GOT3 (cell line): ENCODE results near the gene RPLP2.

Source experiments
- DNase-seq: peaks from one replicate; lab custom pipeline; 2025; ENCODE audit warnings: mixed read lengths; lab: John Stamatoyannopoulos, UW

Gene RPLP2

GRCh38 chr11:850775-851763, 41.3 kb downstream of the RPLP2 start:
- no peak for DNase-seq

- no peak for DNase-seq
These were observed 43.0 kb downstream of the RPLP2 start for GRCh38 chr11:852762-853161.

DNA sequence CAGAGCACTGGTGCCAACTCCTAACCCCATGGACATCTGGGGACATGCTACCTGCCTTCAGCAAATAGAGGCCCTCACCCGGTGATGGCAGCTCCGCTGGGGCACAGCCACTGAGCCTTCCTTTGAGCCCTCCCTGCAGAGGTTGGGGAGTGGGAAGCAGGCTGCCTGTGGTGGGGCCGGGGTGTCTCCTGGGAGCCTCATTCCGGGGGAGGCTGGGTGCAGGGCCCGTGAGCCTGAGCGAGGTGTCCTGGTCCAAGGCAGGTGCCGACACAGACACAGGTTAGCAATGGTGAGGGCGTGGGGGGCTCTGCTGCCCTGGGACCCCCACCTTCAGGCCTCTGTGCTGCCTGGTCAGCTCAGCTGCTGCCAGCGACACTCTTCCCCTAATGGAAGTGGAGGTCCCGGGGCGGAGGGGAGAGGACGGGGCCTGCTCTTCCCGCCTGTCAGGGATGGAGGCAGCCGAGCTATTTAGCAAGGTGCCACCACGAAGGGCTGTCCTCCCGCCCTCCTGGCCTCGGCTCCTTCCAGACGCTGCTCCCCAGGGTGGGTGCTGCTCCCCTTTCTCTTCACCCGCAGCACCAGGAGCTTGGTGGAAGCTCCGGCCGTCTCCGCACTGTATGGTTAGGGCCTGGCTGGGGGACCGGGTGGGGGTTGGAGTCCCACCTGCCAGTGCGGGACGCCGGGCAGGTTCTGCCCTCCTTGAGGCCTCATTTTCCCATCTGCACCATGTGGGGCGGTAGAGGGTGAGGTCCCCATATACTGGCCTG, 44.1 kb downstream of the RPLP2 start:
- no peak for DNase-seq

- DNase-seq = no peak
These were observed 45.0 kb downstream of the RPLP2 start for GRCh38 chr11:854601-855329.

GRCh38 chr11:855330-855674, 45.5 kb downstream of the RPLP2 start:
- no peak for DNase-seq

GRCh38 chr11:855796-856195, 46.0 kb downstream of the RPLP2 start:
- no peak for DNase-seq

DNA sequence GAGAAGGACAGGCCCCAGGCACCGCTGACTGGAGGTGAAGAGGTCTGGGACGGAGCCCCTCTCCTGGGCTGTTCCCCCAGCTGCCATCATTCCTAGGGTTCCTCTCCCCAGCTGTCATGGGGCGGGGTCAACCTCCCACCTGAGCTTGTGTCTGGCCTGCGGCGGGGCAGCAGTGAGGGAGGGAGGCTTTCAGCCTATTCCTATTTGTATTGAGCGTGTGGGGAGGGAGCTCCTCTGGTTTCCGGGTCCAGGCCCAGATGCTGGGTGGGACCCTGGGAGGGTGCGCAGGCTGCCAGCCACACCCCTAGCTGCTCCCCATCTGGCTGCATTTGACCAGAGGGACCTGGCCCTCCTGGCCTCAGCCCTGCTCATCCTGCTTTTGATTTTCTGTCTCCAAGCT, 46.6 kb downstream of the RPLP2 start:
- DNase-seq = no peak

GRCh38 chr11:858053-858761, 48.4 kb downstream of the RPLP2 start:
- DNase-seq = no peak

DNA sequence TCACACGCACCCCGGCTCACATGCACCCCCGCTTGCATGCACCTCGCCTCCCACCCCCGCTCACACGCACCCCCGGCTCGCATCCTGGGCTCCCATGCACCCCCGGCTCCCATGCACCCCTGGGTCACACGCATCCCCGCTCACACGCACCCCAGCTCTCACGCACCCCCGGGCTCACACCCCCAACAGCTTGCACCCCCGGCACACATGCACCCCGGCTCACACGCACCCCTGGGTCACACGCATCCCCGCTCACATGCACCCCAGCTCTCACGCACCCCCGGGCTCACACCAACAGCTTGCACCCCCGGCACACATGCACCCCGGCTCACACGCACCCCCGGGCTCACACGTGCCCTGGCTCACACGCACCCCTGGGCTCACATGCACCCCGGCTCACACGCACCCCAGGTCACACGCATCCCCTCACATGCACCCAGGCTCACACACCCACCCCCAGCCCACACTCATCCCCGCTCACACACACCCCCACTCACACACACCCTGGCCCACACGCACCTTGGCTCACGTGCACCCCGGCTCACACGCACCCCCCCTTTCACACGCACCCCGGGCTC, 49.1 kb downstream of the RPLP2 start:
- no peak for DNase-seq

DNA sequence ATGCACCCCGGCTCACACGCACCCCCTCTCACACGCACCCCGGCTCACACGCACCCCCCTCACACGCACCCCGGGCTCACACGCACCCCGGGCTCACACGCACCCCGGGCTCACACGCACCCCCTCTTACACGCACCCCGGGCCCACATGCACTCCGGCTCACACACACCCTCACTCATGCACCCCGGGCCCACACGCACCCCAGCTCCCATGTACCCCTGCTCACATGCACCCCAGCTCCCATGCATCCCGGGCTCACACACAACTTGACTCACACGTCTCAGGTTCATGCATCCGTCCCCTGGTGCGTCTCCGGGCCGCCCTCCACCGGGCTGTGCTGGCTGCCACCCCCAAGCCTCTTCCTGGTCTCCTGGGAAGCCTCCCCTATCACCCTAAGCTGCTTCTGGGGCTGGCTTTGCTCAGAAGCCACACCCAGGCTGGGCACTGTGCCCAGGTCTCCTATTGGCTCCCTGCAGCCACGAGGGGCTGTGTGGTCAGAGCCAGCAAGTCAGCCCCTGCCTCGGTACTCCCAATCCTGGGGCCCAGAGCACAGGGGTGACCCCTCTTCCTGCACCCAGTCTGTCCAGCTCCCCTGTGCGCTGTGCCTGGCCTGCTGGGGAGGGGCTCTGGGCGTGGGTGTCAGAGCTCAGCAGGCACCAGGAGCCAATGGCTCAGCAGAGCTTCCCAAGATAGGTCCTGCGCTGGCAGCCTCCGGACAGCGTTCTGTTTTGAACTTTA, 49.8 kb downstream of the RPLP2 start:
- DNase-seq = no peak

- no peak for DNase-seq
These were observed 50.7 kb downstream of the RPLP2 start for GRCh38 chr11:860234-861104.

- DNase-seq = no peak
These were observed 51.3 kb downstream of the RPLP2 start for GRCh38 chr11:861105-861479.

- DNase-seq = no peak
These were observed 52.4 kb downstream of the RPLP2 start for GRCh38 chr11:862081-862661.
